T-helper 1 cell treated with Interleukin-12 subunit alpha and Interleukin-12 subunit beta and Interleukin-4 antibody, amounts not matched to agents 30 ng/mL and 1 ng/mL, for 36 hours (primary cell): ENCODE data around the gene SETD6. TPM values are rescaled to one million over a fixed set of nuclear protein-coding genes. Genes with fewer than 3 reads are reported as not detected.
"Not testable (repeated sequence)": the region's sequence is repeated elsewhere in the genome, so short reads cannot be mapped to it uniquely, and the experiment has no call there.

Source experiments
- intact Hi-C: fragments of 100-400 bp; cut with micrococcal nuclease; formaldehyde crosslinking; loops from one replicate; pipeline ENCODE4 v1.15.1; 2024
- total RNA-seq: library from RNA; stranded (reverse); gene quantifications from 2 replicates; pipeline ENCODE4 v1.2.3, GENCODE V29; 2022

The SETD6 gene, protein sequence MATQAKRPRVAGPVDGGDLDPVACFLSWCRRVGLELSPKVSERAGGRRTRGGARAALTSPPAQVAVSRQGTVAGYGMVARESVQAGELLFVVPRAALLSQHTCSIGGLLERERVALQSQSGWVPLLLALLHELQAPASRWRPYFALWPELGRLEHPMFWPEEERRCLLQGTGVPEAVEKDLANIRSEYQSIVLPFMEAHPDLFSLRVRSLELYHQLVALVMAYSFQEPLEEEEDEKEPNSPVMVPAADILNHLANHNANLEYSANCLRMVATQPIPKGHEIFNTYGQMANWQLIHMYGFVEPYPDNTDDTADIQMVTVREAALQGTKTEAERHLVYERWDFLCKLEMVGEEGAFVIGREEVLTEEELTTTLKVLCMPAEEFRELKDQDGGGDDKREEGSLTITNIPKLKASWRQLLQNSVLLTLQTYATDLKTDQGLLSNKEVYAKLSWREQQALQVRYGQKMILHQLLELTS
- total RNA-seq, result 14.0 and 20.9 TPM in 2 replicates

- intact Hi-C loops, result loop anchor here (1.0 kb wide), 2 partner anchors 115 to 169 kb away; partner anchors contain the start of gene SLC38A7
Observed at GRCh38 chr16:58515125-58515870, at the start of gene SETD6. Gene SETD6, plus strand, starts transcription at chr16:58515517. Its CDS starts 21 bp downstream, at chr16:58515538.

- intact Hi-C loops, result no loop called here
Observed at GRCh38 chr16:58465817-58466216, 49.5 kb upstream of the SETD6 start.

DNA sequence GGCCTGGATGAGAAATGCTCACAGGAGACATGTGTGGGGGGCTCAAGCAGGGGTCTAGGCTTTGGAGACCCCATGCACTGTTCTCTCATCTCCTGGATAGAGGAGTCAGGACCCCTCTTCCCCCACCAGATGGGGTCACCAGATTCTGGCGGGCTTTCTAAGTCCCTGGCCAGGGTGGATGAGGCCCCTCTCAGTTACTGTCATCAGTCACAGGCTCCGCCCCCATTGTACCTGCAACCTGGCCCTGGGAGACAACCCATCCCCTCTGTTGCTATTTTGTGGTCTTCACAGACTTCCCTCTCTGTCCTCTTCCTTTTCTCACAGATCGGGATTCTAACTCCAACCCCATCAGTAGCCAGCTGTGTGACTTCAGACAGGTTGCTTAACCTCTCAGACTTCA is 48.9 kb upstream of the SETD6 start:
- intact Hi-C loops, result no loop called here

DNA sequence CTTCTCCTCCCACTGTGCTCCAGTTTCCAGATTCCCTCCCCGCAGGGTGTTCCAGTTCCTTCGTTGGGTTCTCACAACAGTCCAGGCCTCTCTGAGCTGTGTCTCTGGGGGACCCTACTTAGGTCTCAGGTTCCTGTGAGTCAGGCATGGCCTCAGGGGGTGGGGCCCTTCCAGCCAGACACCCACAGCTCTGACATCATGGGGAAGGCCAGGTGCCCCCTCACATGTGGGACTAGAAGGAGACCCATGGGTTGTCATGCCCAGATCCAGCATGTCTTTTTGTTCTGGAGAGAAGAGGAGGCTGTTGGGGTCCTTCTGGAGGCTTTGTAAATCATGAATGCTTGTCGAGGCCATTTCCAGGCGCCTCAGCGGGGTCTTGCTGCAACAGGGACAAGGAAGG is 47.4 kb upstream of the SETD6 start:
- intact Hi-C loops, result no loop called here

GRCh38 chr16:58471209-58471975 is 43.9 kb upstream of the SETD6 start:
- intact Hi-C loops, result no loop called here

DNA sequence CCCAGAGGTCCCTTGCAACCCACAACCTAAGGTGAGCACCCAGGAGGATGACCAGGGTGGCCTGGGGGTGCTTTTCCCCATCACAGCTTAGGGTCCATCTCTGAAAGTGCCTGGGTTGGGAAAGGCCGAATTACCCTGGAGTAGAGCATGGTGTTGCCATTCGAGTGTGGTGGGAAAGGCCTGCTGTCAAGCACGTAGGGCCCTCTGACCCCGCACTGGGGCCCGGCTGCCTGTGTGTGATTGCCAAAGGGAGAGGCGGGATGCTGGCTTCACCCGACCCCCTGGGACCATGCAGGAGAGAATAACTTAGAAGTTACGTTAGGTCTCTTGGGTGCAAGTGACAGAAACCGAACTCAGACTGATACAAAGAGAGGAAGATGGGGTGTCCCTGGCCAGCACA is 43.1 kb upstream of the SETD6 start:
- intact Hi-C loops, result no loop called here

GRCh38 chr16:58472827-58473226 is 42.5 kb upstream of the SETD6 start:
- intact Hi-C loops, result no loop called here

GRCh38 chr16:58474296-58474695 is 41.0 kb upstream of the SETD6 start:
- intact Hi-C loops, result no loop called here

DNA sequence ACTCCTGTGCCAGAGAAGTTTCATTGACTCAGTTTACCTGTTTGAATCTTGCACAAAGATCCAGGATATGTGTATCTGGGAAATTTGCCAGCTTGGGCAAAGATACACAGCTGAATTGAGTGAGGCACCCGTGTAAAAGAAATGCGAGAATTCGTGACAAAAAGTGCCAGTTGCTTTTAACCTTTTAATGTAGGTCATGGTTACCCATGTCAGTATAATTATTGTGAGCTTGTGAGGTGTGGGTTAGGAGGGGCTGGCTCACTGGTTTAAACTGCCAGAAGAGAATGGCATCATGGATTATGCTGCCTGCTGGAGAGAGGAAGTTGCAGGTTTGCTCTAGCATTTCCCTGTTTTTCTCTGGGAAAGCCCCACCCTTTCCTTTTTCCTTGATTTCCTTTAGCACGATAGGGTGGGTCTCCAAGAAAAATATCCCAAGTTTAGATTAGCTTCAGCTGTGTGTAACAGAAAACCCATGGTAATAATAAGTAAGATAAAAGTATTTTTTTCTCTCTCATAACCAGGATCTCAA is 40.2 kb upstream of the SETD6 start:
- intact Hi-C loops, result no loop called here

DNA sequence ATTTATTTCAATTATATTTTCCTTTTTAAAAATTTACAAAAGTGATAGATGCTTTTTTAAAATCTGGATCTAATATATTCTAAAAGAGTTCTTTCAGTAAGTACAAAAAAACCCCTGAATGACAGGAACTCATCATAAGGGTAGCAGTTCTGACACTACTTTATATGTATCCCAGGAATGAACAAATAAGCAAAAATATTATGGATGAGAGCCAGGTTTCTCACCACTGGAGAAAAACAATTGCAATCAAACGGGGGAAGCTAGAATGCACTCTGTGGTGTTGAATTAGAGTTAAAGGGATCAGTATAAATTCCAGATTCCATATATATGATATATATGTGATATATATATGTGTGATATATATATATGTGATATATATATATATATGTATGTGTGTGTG is 38.5 kb upstream of the SETD6 start:
- intact Hi-C loops, result no loop called here

GRCh38 chr16:58478427-58478826 is 36.9 kb upstream of the SETD6 start:
- intact Hi-C loops, result no loop called here

DNA sequence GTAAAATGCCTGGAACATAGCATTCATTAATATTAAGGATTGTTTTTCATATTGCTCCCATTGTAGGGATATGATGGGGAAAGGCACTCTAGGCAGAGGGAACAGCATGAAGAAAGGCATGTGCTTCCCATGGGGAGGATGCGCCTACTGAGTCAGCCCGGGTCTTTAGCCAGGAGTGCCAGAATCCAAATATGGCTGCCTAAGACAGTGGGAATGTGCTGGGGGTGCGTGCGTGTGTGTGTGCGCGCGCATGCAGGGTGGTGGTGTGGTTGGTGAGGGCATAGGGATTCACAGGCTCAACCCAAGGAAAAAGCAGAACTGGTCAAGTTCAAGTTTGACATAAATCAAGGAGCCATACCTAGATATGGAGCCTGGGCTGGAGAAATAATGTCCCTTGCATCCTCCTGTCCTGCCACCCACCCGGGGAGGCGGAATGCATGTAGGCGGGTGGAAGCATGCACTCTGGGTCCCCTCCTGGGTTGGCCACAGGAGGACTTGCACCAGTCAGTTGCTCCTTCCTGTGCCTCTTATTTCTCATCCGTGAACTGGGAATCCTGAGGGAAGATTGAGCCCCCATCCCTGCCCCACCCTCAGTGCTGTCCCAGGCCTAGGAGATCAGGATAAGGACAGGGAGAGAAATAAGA is 34.0 kb upstream of the SETD6 start:
- intact Hi-C loops, result no loop called here

- intact Hi-C loops, result no loop called here
Observed at GRCh38 chr16:58481931-58482330, 33.4 kb upstream of the SETD6 start.

DNA sequence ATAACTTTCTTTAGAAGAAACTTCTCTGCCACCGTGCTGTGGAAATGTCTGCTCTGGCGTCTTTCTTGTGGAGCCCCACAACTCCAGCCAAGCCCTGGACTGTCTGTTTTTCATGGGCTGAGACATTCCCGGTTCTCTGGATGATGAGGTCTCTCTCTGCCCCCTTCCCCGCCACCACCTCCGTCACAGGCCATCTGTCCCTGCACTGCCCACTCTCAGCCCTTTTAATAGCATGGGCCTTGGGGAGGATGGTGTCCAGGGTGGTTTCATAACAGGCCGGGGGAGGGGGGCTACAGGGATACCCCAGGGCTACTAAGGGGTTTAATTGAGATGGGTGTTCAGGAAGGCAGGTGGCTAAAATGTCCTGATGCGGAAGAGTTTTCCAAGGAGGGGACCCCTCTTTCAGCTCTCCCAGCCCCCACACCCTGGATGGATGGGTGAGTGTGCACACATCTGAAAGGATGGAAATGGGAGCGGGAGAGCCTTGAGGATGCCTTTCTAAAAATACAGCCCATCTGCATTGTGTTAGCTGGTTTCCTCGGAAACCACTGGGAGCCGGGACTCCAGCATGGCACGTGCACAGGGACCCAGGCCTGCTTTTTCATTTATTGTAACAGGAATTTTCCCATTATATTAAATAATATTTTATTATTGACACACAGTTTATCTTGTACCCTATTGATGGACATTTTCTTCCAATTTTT is 30.0 kb upstream of the SETD6 start:
- intact Hi-C loops, result no loop called here

GRCh38 chr16:58487566-58488351 is 27.6 kb upstream of the SETD6 start:
- intact Hi-C loops, result loop anchor here (1.0 kb wide), 3 partner anchors 151 to 269 kb away; no protein-coding TSS in a partner anchor

DNA sequence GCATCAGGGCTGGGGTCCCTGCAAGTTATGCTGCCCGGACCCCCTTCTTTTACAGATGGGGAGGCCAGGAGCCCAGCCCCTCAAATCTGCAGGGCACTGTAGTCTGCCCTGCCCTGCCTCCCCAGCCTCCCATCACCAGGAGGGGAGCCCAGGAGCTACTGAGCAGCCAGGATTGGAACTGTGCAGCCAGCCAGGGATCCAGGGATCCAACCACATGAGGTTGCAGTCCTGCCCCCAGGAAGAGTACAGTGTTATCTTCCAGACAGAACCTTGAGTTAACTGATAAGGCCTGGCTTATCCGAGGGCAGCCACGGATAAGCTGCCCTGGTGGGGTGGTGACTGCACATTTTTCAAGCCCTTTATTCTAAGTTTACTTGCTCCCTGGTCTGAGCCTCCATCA is 26.8 kb upstream of the SETD6 start:
- intact Hi-C loops, result no loop called here

DNA sequence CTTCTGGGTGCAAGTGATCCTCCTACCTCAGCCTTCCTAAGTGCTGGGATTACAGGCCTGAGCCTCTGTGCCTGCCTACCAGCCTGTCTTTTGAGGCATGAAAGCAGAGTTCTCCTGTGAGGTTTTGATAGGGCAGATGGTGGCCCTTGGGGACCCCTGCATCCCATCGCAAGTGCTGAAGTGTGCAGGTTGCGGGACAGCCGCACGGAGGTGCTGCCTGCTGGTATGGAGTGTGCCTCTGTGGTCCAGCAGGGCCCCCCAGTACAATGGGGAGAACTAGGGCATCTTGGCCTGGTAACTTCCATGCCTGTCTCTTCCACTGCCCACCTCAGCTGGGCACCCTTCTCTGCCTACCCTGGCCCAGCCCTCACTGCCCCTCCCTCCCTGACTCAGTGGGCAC is 25.3 kb upstream of the SETD6 start:
- intact Hi-C loops, result no loop called here

DNA sequence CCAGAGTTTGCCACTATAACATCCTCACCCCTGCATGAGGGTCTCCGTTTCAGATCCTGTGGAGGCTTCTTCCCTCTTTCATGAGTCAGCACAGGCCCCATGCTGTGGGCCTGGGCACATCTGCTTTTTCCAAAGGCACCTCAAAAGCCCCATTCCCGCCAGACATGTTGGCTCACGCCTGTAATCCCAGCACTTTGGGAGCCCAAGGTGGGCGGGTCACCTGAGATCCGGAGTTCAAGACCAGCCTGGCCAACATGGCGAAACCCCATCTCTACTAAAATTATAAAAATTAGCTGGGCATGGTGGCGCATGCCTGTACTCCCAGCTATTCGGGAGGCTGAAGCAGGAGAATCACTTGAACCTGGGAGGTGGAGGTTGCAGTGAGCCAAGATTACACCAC is 24.8 kb upstream of the SETD6 start:
- intact Hi-C loops, result not testable (repeated sequence)

DNA sequence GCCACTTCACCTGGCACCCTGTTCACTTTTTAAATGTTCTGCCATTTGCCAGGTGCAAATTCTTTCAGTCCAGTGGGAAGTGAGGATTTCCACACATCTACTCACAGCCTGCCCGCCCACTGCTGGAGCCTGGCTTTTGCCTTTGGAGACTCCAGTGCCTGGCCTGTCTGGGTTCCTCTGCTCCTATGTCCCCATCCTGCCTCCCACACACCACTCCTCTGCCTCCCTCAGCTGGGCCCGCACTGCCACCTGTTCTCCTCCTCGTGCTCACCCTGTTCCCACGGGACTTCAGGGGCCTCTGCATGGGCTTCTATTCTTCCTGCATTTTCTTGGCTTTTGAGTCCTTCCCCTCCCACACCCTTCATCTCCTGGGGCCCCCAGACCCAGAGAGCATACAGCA is 23.3 kb upstream of the SETD6 start:
- intact Hi-C loops, result no loop called here
